Endothelial cell of umbilical vein (primary cell): ENCODE measurements around the gene UNCX. TPM values are rescaled to one million over a fixed set of nuclear protein-coding genes. Genes with fewer than 3 reads are reported as not detected.
"Not testable (repeated sequence)": the region's sequence is repeated elsewhere in the genome, so short reads cannot be mapped to it uniquely, and the experiment has no call there.

Source experiments
- BruUV-seq: library from RNA; stranded (reverse); fragments of 400-500 nt; replicated peaks from 2 replicates; lab custom pipeline; 2021; lab: Mats Ljungman, UMichigan
- CTCF ChIA-PET: fragments of 300-600, 350-600 bp; sonication (Branson Sonifier 250); formaldehyde crosslinking; loops from one replicate; lab custom pipeline; 2021; ENCODE audit warnings: antibody characterized with exemption, inconsistent platforms; lab: Charles Lee
- POLR2A ChIA-PET: fragments of 300-600, 350-600 bp; sonication (Branson Sonifier 250); formaldehyde crosslinking; loops from one replicate; lab custom pipeline; 2021; ENCODE audit warnings: antibody characterized with exemption, inconsistent platforms; lab: Charles Lee
- DNase-seq: peaks from one replicate; pipeline ENCODE4 v3.0.0-alpha.2; 2011; ENCODE audit warnings: low read depth, low spot score
- FAIRE-seq: peaks from 2 replicates; lab custom pipeline; 2011; peaks lifted over from hg19 to GRCh38; lab: Jason Lieb, UNC
- H2AFZ ChIP-seq: 2 replicates; pipeline ENCODE4 v1.6.0; 2012; ENCODE audit warnings: low read depth, low read length, control low read depth, inconsistent platforms
- H3K27ac ChIP-seq: 2 replicates; pipeline ENCODE4 v1.5.1; 2011; ENCODE audit warnings: low read depth, mild to moderate bottlenecking, control low read depth, low read length, moderate library complexity; ENCODE audit not compliant: insufficient read depth
- H3K27me3 ChIP-seq, 2 experiments: 2 replicates each; pipeline versions ENCODE4 v1.6.0 to v1.6.1; 2011; ENCODE audit warnings: low read length in 2 of 2, mixed read lengths in 1 of 2; ENCODE audit not compliant: control insufficient read depth in 2 of 2, insufficient read depth in 2 of 2
- H3K36me3 ChIP-seq, 2 experiments: 2 replicates in 1 of 2; 3 replicates in 1 of 2; pipeline ENCODE4 v1.5.1; 2011; ENCODE audit warnings: low read length in 2 of 2, mild to moderate bottlenecking in 1 of 2, moderate library complexity in 1 of 2; ENCODE audit not compliant: control insufficient read depth in 2 of 2, insufficient read depth in 2 of 2; ENCODE audit errors: extremely low read depth in 1 of 2
- H3K4me1 ChIP-seq: 3 replicates; pipeline ENCODE4 v1.5.1; 2011; ENCODE audit warnings: mild to moderate bottlenecking, low read length; ENCODE audit not compliant: control insufficient read depth, insufficient read depth; ENCODE audit errors: extremely low read depth
- H3K4me2 ChIP-seq: 2 replicates; pipeline ENCODE4 v1.6.1; 2011; ENCODE audit warnings: low read length, control low read depth, mixed read lengths; ENCODE audit not compliant: insufficient read depth
- H3K4me3 ChIP-seq, 3 experiments: fragments of 200-600 bp in 1 of 3; sonication (generic), shearing (Covaris generic) in 1 of 3; replicated peaks in 1 of 3; 2 replicates each; pipeline ENCODE4 v1.5.1; 2011 to 2016; ENCODE audit warnings: control low read depth in 3 of 3, low read length in 3 of 3, mild to moderate bottlenecking in 2 of 3, inconsistent platforms in 1 of 3, low read depth in 1 of 3, moderate library complexity in 1 of 3; ENCODE audit not compliant: insufficient read depth in 1 of 3
- H3K79me2 ChIP-seq: 2 replicates; pipeline ENCODE4 v1.6.0; 2012; ENCODE audit warnings: low read length, inconsistent platforms; ENCODE audit not compliant: control insufficient read depth, insufficient read depth
- H3K9ac ChIP-seq: replicated peaks from 2 replicates; pipeline ENCODE3; 2011; ENCODE audit warnings: low read length, control low read depth; ENCODE audit not compliant: insufficient read depth; ENCODE audit errors: extremely low read depth
- H3K9me1 ChIP-seq: replicated peaks from 3 replicates; pipeline ENCODE4 v1.6.0; 2011; ENCODE audit warnings: mild to moderate bottlenecking, low read length; ENCODE audit not compliant: control insufficient read depth, insufficient read depth; ENCODE audit errors: extremely low read depth
- H3K9me3 ChIP-seq: replicated peaks from 2 replicates; pipeline ENCODE4 v1.5.1; 2012; ENCODE audit warnings: low read length, inconsistent platforms; ENCODE audit not compliant: control insufficient read depth, insufficient read depth
- H4K20me1 ChIP-seq: replicated peaks from 2 replicates; pipeline ENCODE3; 2011; ENCODE audit warnings: mild to moderate bottlenecking, low read length; ENCODE audit not compliant: control insufficient read depth, insufficient read depth; ENCODE audit errors: extremely low read depth
- EZH2 ChIP-seq: IDR thresholded peaks from 2 replicates; pipeline ENCODE4 v1.6.1; 2012; ENCODE audit warnings: borderline replicate concordance, low read depth, mild to moderate bottlenecking, moderate library complexity, low read length, inconsistent platforms; ENCODE audit not compliant: severe bottlenecking
- MYC ChIP-seq: IDR thresholded peaks from one replicate; pipeline ENCODE4 v1.6.1; 2011; ENCODE audit warnings: mild to moderate bottlenecking, low read depth, low read length
- POLR2A ChIP-seq: IDR thresholded peaks from 2 replicates; pipeline ENCODE4 v1.6.1; 2012; ENCODE audit warnings: low read depth, mild to moderate bottlenecking, control low read depth, low read length
- POLR2AphosphoS5 ChIP-seq: IDR thresholded peaks from 2 replicates; pipeline ENCODE4 v1.6.1; 2012; ENCODE audit warnings: low read depth, mild to moderate bottlenecking, control low read depth, low read length, moderate library complexity; ENCODE audit not compliant: insufficient read depth
- dilution Hi-C: fragments of 300-500 bp; cut with MboI; formaldehyde crosslinking; loops from one replicate; pipeline ENCODE4 v1.15.0; 2019; ENCODE audit warnings: low sequenced_read_pairs; ENCODE audit not compliant: extremely low pct_ligation_motif_present
- intact Hi-C: fragments of 100-400 bp; cut with micrococcal nuclease; formaldehyde crosslinking; loops from one replicate; pipeline ENCODE4 v1.10.0; 2022
- polyA plus RNA-seq, 4 experiments: library from polyadenylated mRNA; depleted of rRNA in 3 of 4; stranded (reverse) in 3 of 4; unstranded in 1 of 4; fragments of >200 nt; gene quantifications; 2 replicates each; pipeline versions ENCODE4 v1.2.1 to v1.2.3, GENCODE V29; 2011 to 2012; ENCODE audit warnings: missing spikeins in 1 of 4
- total RNA-seq: library from RNA; stranded (reverse); gene quantifications from 2 replicates; pipeline ENCODE4 v1.2.3, GENCODE V29; 2021

The UNCX gene
- total and polyA plus RNA-seq, 2 donors (not counting 3 experiments of a cell fraction or from before 2014, with no cell fraction given) = not detected

DNA sequence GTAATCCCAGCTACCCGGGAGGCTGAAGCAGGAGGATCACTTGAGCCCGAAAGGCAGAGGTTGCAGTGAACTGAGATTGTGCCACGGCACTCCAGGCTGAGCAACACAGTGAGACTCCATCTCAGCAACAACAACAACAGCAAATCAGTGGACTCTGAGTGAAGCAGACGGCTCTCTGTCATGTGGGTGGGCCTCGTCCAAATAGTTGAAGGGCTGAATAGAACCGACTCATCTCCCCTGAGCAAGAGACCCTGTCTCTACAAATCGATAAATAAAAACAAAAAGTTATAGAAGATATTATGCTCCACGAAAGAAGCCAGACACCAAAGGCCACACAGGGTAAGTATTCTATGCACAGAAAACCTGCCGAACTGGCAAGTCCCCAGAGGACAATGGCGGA is 45.9 kb downstream of the UNCX start:
- CTCF ChIA-PET = interaction anchor here (1.2 kb wide), 1 partner anchor 53 kb away, joined by 3 read pairs; no protein-coding TSS in a partner anchor
- TF ChIP-seq EZH2 (no peak), POLR2AphosphoS5 (no peak)
- no TSS peak for BruUV-seq

DNA sequence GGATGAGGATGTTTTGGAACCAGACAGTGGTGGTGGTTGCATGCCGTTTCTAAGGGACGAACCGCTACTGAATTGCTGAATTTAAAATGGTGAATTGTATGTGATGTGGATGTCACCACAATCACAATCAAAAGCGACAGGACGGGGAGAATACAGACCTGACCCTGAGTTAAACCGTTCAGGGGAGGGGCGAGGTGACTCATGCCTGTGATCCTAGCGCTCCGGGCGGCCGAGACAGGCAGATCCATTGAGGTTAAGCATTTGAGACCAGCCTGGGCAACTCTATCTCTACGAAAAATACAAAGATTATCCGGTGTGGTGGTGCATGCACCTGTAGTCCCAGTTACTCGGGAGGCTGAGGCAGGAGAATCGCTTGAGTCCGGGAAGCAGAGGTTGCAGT is 46.4 kb downstream of the UNCX start:
- no peak overlapping the region for H3K4me3 ChIP-seq
- no peaks in the 10 kb centered on the region for H4K20me1 ChIP-seq
- H3K4me2 ChIP-seq = no peak overlapping the region
- BruUV-seq = no TSS peak
- no peaks in the 10 kb centered on the region for H3K36me3 ChIP-seq
- no peaks in the 10 kb centered on the region for H3K9me3 ChIP-seq
- H2AFZ ChIP-seq = no peak overlapping the region
- no peak for FAIRE-seq
- ChIA-PET POLR2A (no interaction called here), CTCF (interaction anchor here (1.2 kb wide), 1 partner anchor 53 kb away, joined by 3 read pairs; no protein-coding TSS in a partner anchor)
- H3K27me3 ChIP-seq = no peaks in the 10 kb centered on the region
- intact Hi-C loops (no loop called here), dilution Hi-C loops (no loop called here)
- no peaks in the 10 kb centered on the region for H3K9me1 ChIP-seq
- no peak for TF ChIP-seq POLR2A
- TF ChIP-seq MYC = no peak
- no peaks in the 10 kb centered on the region for H3K79me2 ChIP-seq
- H3K9ac ChIP-seq = no peak overlapping the region
- no peaks in the 10 kb centered on the region for H3K4me1 ChIP-seq
- no peak overlapping the region for H3K27ac ChIP-seq
- DNase-seq = no peak

More for the DNA sequence above, 45.9 kb downstream of the UNCX start:
- Histone ChIP-seq H3K79me2 (no peaks in the 10 kb centered on the region), H3K9me3 (no peaks in the 10 kb centered on the region), H3K4me2 (no peak overlapping the region), H3K27me3 (no peaks in the 10 kb centered on the region), H3K27ac (no peak overlapping the region), H3K9me1 (no peaks in the 10 kb centered on the region), H3K9ac (no peak overlapping the region), H3K36me3 (no peaks in the 10 kb centered on the region), H3K4me3 (no peak overlapping the region), H4K20me1 (no peaks in the 10 kb centered on the region), H2AFZ (no peak overlapping the region), H3K4me1 (no peaks in the 10 kb centered on the region)
- no peak for DNase-seq
- POLR2A ChIA-PET = no interaction called here
- intact Hi-C loops (no loop called here), dilution Hi-C loops (no loop called here)
- FAIRE-seq = no peak

- H3K4me2 ChIP-seq, H2AFZ ChIP-seq, H3K4me3 ChIP-seq, H3K27me3 ChIP-seq, H3K4me1 ChIP-seq, H3K9me1 ChIP-seq, H3K27ac ChIP-seq, FAIRE-seq, BruUV-seq, dilution Hi-C loops, H3K79me2 ChIP-seq, CTCF ChIA-PET, H4K20me1 ChIP-seq, H3K9ac ChIP-seq, H3K36me3 ChIP-seq, DNase-seq, H3K9me3 ChIP-seq, POLR2A ChIA-PET, intact Hi-C loops: not testable (repeated sequence)
These were observed 47.2 kb downstream of the UNCX start for GRCh38 chr7:1279895-1280294.
